HFF-Myc (cell line): ENCODE measurements around the gene CCDC3.

ENCODE experiments used
- DNase-seq: peaks from one replicate; pipeline ENCODE4 v3.0.0-alpha.2; 2011; ENCODE audit warnings: low read depth; ENCODE audit errors: extremely low read depth
- H3K4me3 ChIP-seq: replicated peaks from 2 replicates; pipeline ENCODE4 v1.5.1; 2011; ENCODE audit warnings: low read depth, mild to moderate bottlenecking, control low read depth, low read length
- CTCF ChIP-seq: IDR thresholded peaks from 2 replicates; pipeline ENCODE4 v1.5.1; 2012; ENCODE audit warnings: mild to moderate bottlenecking, low read depth, low read length, control low read depth; ENCODE audit errors: missing control alignments

The CCDC3 gene

GRCh38 chr10:12854988-12855387 lies 146.5 kb downstream of the CCDC3 start:
- H3K4me3 ChIP-seq: no peak overlapping the region
- no peak for DNase-seq
- no peak for TF ChIP-seq CTCF

GRCh38 chr10:12852687-12853086 lies 148.8 kb downstream of the CCDC3 start:
- no peak for TF ChIP-seq CTCF
- H3K4me3 ChIP-seq: no peak overlapping the region
- peak; percentile 11 for DNase-seq

GRCh38 chr10:12849319-12850181 lies 152.0 kb downstream of the CCDC3 start:
- TF ChIP-seq CTCF: no peak
- no peak for DNase-seq
- H3K4me3 ChIP-seq: no peak overlapping the region

GRCh38 chr10:12848439-12849173 lies 152.9 kb downstream of the CCDC3 start:
- no peak for DNase-seq
- TF ChIP-seq CTCF: no peak
- H3K4me3 ChIP-seq: no peak overlapping the region

- H3K4me3 ChIP-seq: no peak overlapping the region
- DNase-seq: no peak
- TF ChIP-seq CTCF: peak; percentile 43
Measured at GRCh38 chr10:12847361-12847975, 154.0 kb downstream of the CCDC3 start.

- TF ChIP-seq CTCF: no peak
- H3K4me3 ChIP-seq: no peak overlapping the region
- DNase-seq: no peak
Measured at GRCh38 chr10:12846718-12847117, 154.8 kb downstream of the CCDC3 start.
